Breast epithelium (tissue), 3 donors: Measurements from ENCODE around the gene PLXNA2.

Experiments
- POLR2AphosphoS5 ChIP-seq, 3 donors: sonication (generic); formaldehyde crosslinking; IDR thresholded peaks; one replicate each; pipeline ENCODE4 v1.6.1; 2017; ENCODE audit warnings: antibody characterized with exemption in 3 of 3
- TF ChIP-seq, protein P1 (sequence below), 3 donors: fragments of 450-650 bp; IDR thresholded peaks; one replicate each; pipeline ENCODE4 v1.5.1; 2016 to 2017; ENCODE audit warnings: antibody characterized with exemption in 3 of 3, mild to moderate bottlenecking in 3 of 3, moderate library complexity in 3 of 3

DNA sequence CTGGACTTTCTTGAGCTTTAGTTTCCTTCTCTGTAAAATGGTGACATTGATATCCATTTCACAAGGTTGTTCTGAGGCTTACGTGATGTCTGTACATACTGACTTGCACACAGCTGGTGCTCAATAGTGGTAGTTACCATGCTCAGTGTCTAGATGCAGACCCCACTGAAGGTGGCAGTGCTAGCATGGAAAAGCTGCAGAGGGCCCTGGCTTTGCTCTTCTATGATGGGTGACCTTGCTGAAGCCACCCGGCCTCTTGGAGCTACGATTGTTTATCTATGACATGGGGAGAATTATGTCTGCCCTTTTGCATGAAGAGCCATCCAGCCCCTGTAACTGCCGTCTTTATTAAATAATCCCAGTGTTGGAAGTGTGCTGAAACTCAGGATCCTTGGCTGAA is 131.8 kb downstream of the PLXNA2 start:
- TF ChIP-seq, protein P1, sequence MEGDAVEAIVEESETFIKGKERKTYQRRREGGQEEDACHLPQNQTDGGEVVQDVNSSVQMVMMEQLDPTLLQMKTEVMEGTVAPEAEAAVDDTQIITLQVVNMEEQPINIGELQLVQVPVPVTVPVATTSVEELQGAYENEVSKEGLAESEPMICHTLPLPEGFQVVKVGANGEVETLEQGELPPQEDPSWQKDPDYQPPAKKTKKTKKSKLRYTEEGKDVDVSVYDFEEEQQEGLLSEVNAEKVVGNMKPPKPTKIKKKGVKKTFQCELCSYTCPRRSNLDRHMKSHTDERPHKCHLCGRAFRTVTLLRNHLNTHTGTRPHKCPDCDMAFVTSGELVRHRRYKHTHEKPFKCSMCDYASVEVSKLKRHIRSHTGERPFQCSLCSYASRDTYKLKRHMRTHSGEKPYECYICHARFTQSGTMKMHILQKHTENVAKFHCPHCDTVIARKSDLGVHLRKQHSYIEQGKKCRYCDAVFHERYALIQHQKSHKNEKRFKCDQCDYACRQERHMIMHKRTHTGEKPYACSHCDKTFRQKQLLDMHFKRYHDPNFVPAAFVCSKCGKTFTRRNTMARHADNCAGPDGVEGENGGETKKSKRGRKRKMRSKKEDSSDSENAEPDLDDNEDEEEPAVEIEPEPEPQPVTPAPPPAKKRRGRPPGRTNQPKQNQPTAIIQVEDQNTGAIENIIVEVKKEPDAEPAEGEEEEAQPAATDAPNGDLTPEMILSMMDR (IDR thresholded peaks at IDR 0.05) = no peak
- TF ChIP-seq POLR2AphosphoS5 (IDR thresholded peaks at IDR 0.05) = no peak
